Loucy (cell line): Measurements from ENCODE around the gene NSMCE1.
A peak's percentile ranks its signal among the peaks of the same experiment; 100 is the strongest.
"Not testable (repeated sequence)": the region's sequence is repeated elsewhere in the genome, so short reads cannot be mapped to it uniquely, and the experiment has no call there.

Experiments
- H2AFZ ChIP-seq: fragments of 200-600 bp; sonication (generic); 2 replicates; pipeline ENCODE4 v1.6.0; 2016; ENCODE audit warnings: antibody characterized with exemption, mild to moderate bottlenecking, low read length, moderate library complexity
- H3F3A ChIP-seq: fragments of 200-600 bp; 2 replicates; pipeline ENCODE4 v1.6.0; 2016; ENCODE audit warnings: antibody characterized with exemption, low read depth, mild to moderate bottlenecking
- H3K27me3 ChIP-seq: fragments of 200-600 bp; sonication (generic); 2 replicates; pipeline ENCODE4 v1.6.1; 2014; ENCODE audit warnings: low read length, mild to moderate bottlenecking; ENCODE audit not compliant: insufficient read depth, poor library complexity, severe bottlenecking
- H3K36me3 ChIP-seq: fragments of 200-600 bp; sonication (generic); 2 replicates; pipeline ENCODE4 v1.6.1; 2016; ENCODE audit warnings: low read length; ENCODE audit not compliant: insufficient read depth
- H3K4me1 ChIP-seq: fragments of 200-600 bp; sonication (generic); 2 replicates; pipeline ENCODE4 v1.5.1; 2014; ENCODE audit warnings: low read length, mild to moderate bottlenecking; ENCODE audit not compliant: insufficient read depth, poor library complexity, severe bottlenecking
- H3K4me2 ChIP-seq: fragments of 200-600 bp; sonication (generic); 2 replicates; pipeline ENCODE4 v1.6.0; 2014; ENCODE audit warnings: antibody characterized with exemption, low read length, low read depth, mild to moderate bottlenecking; ENCODE audit not compliant: poor library complexity, severe bottlenecking
- H3K4me3 ChIP-seq: fragments of 200-600 bp; sonication (generic); 2 replicates; pipeline ENCODE4 v1.5.1; 2014; ENCODE audit warnings: low read length, mild to moderate bottlenecking, mixed read lengths; ENCODE audit not compliant: poor library complexity, severe bottlenecking
- H3K79me2 ChIP-seq: fragments of 200-600 bp; sonication (generic); 2 replicates; pipeline ENCODE4 v1.6.1; 2014; ENCODE audit warnings: low read length; ENCODE audit not compliant: insufficient read depth
- H3K9ac ChIP-seq: fragments of 200-600 bp; sonication (generic); 2 replicates; pipeline ENCODE4 v1.6.0; 2014; ENCODE audit warnings: mild to moderate bottlenecking, low read depth, low read length, moderate library complexity; ENCODE audit not compliant: poor library complexity, severe bottlenecking
- H3K9me2 ChIP-seq: fragments of 200-600 bp; sonication (generic); replicated peaks from 2 replicates; pipeline ENCODE4 v1.6.1; 2016; ENCODE audit warnings: low read depth, low read length, mixed read lengths
- H3K9me3 ChIP-seq: fragments of 200-600 bp; sonication (generic); 2 replicates; pipeline ENCODE4 v1.6.1; 2014; ENCODE audit warnings: mild to moderate bottlenecking, antibody characterized with exemption, low read length, low read depth; ENCODE audit not compliant: insufficient read depth
- H4K20me1 ChIP-seq: fragments of 200-600 bp; sonication (generic); 2 replicates; pipeline ENCODE4 v1.6.0; 2014; ENCODE audit warnings: antibody characterized with exemption, low read length, mild to moderate bottlenecking; ENCODE audit not compliant: insufficient read depth, poor library complexity, severe bottlenecking
- CTCF ChIP-seq: fragments of 200-600 bp; sonication (generic); conservative IDR thresholded peaks from 2 replicates; pipeline ENCODE4 v1.5.1; 2014; ENCODE audit warnings: mild to moderate bottlenecking, antibody characterized with exemption, low read length
- EZH2phosphoT487 ChIP-seq: fragments of 200-600 bp; IDR thresholded peaks from 2 replicates; pipeline ENCODE4 v1.6.1; 2018; ENCODE audit warnings: antibody characterized with exemption, mild to moderate bottlenecking, moderate library complexity, borderline replicate concordance

Gene NSMCE1

GRCh38 chr16:27264151-27264550 lies 4.4 kb downstream of the NSMCE1 start:
- no peaks in the 10 kb centered on the region for H3K27me3 ChIP-seq

GRCh38 chr16:27262904-27263423 lies 5.6 kb downstream of the NSMCE1 start:
- not testable (repeated sequence) for H4K20me1 ChIP-seq, H3K9me3 ChIP-seq, H3K36me3 ChIP-seq, H3F3A ChIP-seq, H3K27me3 ChIP-seq, H2AFZ ChIP-seq, H3K79me2 ChIP-seq, H3K4me3 ChIP-seq, H3K9me2 ChIP-seq, H3K9ac ChIP-seq
- Histone ChIP-seq H3K4me2 (peak overlapping the region; percentile 1), H3K4me1 (peaks cover 12% of the 10 kb centered on the region)

More at GRCh38 chr16:27264151-27264550, 4.4 kb downstream of the NSMCE1 start:
- Histone ChIP-seq H3K4me2 (no peak overlapping the region), H3K79me2 (peaks cover 18% of the 10 kb centered on the region), H3K9ac (no peak overlapping the region), H4K20me1 (no peaks in the 10 kb centered on the region), H2AFZ (no peak overlapping the region), H3K4me3 (no peak overlapping the region), H3K36me3 (no peaks in the 10 kb centered on the region), H3K4me1 (peaks cover 18% of the 10 kb centered on the region), H3F3A (no peaks in the 10 kb centered on the region), H3K9me3 (no peaks in the 10 kb centered on the region), H3K9me2 (no peaks in the 10 kb centered on the region)
- TF ChIP-seq CTCF (no peak), EZH2phosphoT487 (no peak)

GRCh38 chr16:27259710-27260109 lies 8.9 kb downstream of the NSMCE1 start:
- H3K9ac ChIP-seq = no peak overlapping the region
- no peak overlapping the region for H3K4me2 ChIP-seq
- H3K36me3 ChIP-seq = no peaks in the 10 kb centered on the region
- no peaks in the 10 kb centered on the region for H3K27me3 ChIP-seq
- H4K20me1 ChIP-seq = no peaks in the 10 kb centered on the region
- H3K9me2 ChIP-seq = no peaks in the 10 kb centered on the region
- H3K4me1 ChIP-seq = peaks cover 10% of the 10 kb centered on the region
- no peaks in the 10 kb centered on the region for H3K9me3 ChIP-seq
- TF ChIP-seq EZH2phosphoT487 (no peak), CTCF (no peak)
- H3F3A ChIP-seq = no peaks in the 10 kb centered on the region
- H3K4me3 ChIP-seq = no peak overlapping the region
- H3K79me2 ChIP-seq = no peaks in the 10 kb centered on the region
- no peak overlapping the region for H2AFZ ChIP-seq

GRCh38 chr16:27258241-27258734 lies 10.3 kb downstream of the NSMCE1 start:
- no peak overlapping the region for H3K4me2 ChIP-seq
- H3K9me3 ChIP-seq = no peaks in the 10 kb centered on the region
- no peaks in the 10 kb centered on the region for H3K36me3 ChIP-seq
- TF ChIP-seq CTCF (no peak), EZH2phosphoT487 (no peak)
- no peaks in the 10 kb centered on the region for H3K27me3 ChIP-seq
- H3F3A ChIP-seq = no peaks in the 10 kb centered on the region
- peaks cover 15% of the 10 kb centered on the region for H3K4me1 ChIP-seq
- H3K79me2 ChIP-seq = no peaks in the 10 kb centered on the region
- H3K9ac ChIP-seq = no peak overlapping the region
- no peak overlapping the region for H3K4me3 ChIP-seq
- H3K9me2 ChIP-seq = no peaks in the 10 kb centered on the region
- H4K20me1 ChIP-seq = no peaks in the 10 kb centered on the region
- H2AFZ ChIP-seq = no peak overlapping the region
